ENCODE results near the gene TSFM.

The TSFM gene

GRCh38 chr12:57744777-57745484 lies 37.7 kb upstream of the TSFM start, which contains the start of gene TSPAN31:
Gene TSPAN31 (plus strand): TSS chr12:57745039. CDS start chr12:57745155, 116 bp downstream.
- DNase-seq, result peak; percentile 83

- DNase-seq, result no peak
Measured at GRCh38 chr12:57745485-57745881, 37.1 kb upstream of the TSFM start.

GRCh38 chr12:57746025-57746424 lies 36.6 kb upstream of the TSFM start:
- no peak for DNase-seq

GRCh38 chr12:57749061-57749460 lies 33.5 kb upstream of the TSFM start:
- DNase-seq, result no peak

GRCh38 chr12:57750561-57751431 lies 31.8 kb upstream of the TSFM start:
- DNase-seq, result no peak

GRCh38 chr12:57751432-57751787 lies 31.2 kb upstream of the TSFM start:
- DNase-seq, result peak; percentile 32

GRCh38 chr12:57751788-57752667 lies 30.6 kb upstream of the TSFM start, which contains the start of gene CDK4:
Gene CDK4 (minus strand): TSS chr12:57752310. CDS start chr12:57751717, 593 bp downstream.
- DNase-seq, result peak; percentile 92

- DNase-seq, result no peak
Measured at GRCh38 chr12:57752668-57753000, 30.0 kb upstream of the TSFM start.

- no peak for DNase-seq
Measured at GRCh38 chr12:57753756-57754337, 28.7 kb upstream of the TSFM start.

- peak; percentile 65 for DNase-seq
Measured at GRCh38 chr12:57754411-57755193, 28.0 kb upstream of the TSFM start, which contains the start of gene MARCHF9. Gene MARCHF9 (plus strand): TSS chr12:57755103. CDS start chr12:57755529, 426 bp downstream.

GRCh38 chr12:57755194-57755453 lies 27.5 kb upstream of the TSFM start:
- DNase-seq, result no peak

GRCh38 chr12:57755454-57756372 lies 26.9 kb upstream of the TSFM start:
- DNase-seq, result peak; percentile 69

GRCh38 chr12:57756406-57757341 lies 25.9 kb upstream of the TSFM start:
- DNase-seq, result peak; percentile 35

GRCh38 chr12:57757771-57758170 lies 24.8 kb upstream of the TSFM start:
- DNase-seq, result no peak

GRCh38 chr12:57758552-57759359 lies 23.8 kb upstream of the TSFM start:
- no peak for DNase-seq

- no peak for DNase-seq
Measured at GRCh38 chr12:57759360-57759980, 23.1 kb upstream of the TSFM start.

GRCh38 chr12:57760347-57760982 lies 22.1 kb upstream of the TSFM start:
- no peak for DNase-seq
